BJ (cell line): ENCODE results near the gene INPP5E. TPM values are rescaled to one million over a fixed set of nuclear protein-coding genes. Genes with fewer than 3 reads are reported as not detected.

Experiments used
- CTCF ChIA-PET: fragments of 350-600 bp; formaldehyde crosslinking; extraction: SDS; loops from one replicate; lab custom pipeline; 2021; ENCODE audit warnings: antibody characterized with exemption, inconsistent platforms; lab: Yijun Ruan, JAX
- POLR2A ChIA-PET: fragments of 300-600 bp; sonication (Branson Sonifier 250); formaldehyde crosslinking; extraction: SDS; loops from one replicate; lab custom pipeline; 2021; ENCODE audit warnings: antibody characterized with exemption; lab: Charles Lee
- DNase-seq: peaks from one replicate; pipeline ENCODE4 v3.0.0-alpha.2; 2011; ENCODE audit warnings: low read depth
- H3K27me3 ChIP-seq: 2 replicates; pipeline ENCODE4 v1.6.0; 2011; ENCODE audit warnings: low read length; ENCODE audit not compliant: control insufficient read depth, insufficient read depth
- H3K36me3 ChIP-seq: 2 replicates; pipeline ENCODE4 v1.5.1; 2011; ENCODE audit warnings: low read length; ENCODE audit not compliant: control insufficient read depth, insufficient read depth
- H3K4me3 ChIP-seq: 2 replicates; pipeline ENCODE4 v1.5.1; 2011; ENCODE audit warnings: low read depth, mild to moderate bottlenecking, control low read depth, low read length
- polyA plus RNA-seq: library from polyadenylated mRNA; depleted of rRNA; stranded (reverse); fragments of >200 nt; gene quantifications from 2 replicates; pipeline ENCODE4 v1.2.3, GENCODE V29; 2011
- TF ChIP-seq, protein P1 (sequence below): IDR thresholded peaks from 2 replicates; pipeline ENCODE4 v1.5.1; 2011; ENCODE audit warnings: low read depth, mild to moderate bottlenecking, control low read depth, inconsistent platforms, low read length, moderate library complexity; ENCODE audit not compliant: insufficient read depth

Gene INPP5E
- polyA plus RNA-seq, 1 experiment = 5.6 TPM

- ChIA-PET CTCF (interaction anchor here (1.1 kb wide), 1 partner anchor 12 kb away, joined by 4 read pairs; no protein-coding TSS in a partner anchor), POLR2A (no interaction called here)
- no peak overlapping the region for H3K4me3 ChIP-seq
- no peak for DNase-seq
- TF ChIP-seq, protein P1, sequence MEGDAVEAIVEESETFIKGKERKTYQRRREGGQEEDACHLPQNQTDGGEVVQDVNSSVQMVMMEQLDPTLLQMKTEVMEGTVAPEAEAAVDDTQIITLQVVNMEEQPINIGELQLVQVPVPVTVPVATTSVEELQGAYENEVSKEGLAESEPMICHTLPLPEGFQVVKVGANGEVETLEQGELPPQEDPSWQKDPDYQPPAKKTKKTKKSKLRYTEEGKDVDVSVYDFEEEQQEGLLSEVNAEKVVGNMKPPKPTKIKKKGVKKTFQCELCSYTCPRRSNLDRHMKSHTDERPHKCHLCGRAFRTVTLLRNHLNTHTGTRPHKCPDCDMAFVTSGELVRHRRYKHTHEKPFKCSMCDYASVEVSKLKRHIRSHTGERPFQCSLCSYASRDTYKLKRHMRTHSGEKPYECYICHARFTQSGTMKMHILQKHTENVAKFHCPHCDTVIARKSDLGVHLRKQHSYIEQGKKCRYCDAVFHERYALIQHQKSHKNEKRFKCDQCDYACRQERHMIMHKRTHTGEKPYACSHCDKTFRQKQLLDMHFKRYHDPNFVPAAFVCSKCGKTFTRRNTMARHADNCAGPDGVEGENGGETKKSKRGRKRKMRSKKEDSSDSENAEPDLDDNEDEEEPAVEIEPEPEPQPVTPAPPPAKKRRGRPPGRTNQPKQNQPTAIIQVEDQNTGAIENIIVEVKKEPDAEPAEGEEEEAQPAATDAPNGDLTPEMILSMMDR = no peak
- H3K36me3 ChIP-seq = peaks cover 55% of the 10 kb centered on the region
- H3K27me3 ChIP-seq = no peaks in the 10 kb centered on the region
Measured at GRCh38 chr9:136453326-136453725, 13.7 kb upstream of the INPP5E start.

DNA sequence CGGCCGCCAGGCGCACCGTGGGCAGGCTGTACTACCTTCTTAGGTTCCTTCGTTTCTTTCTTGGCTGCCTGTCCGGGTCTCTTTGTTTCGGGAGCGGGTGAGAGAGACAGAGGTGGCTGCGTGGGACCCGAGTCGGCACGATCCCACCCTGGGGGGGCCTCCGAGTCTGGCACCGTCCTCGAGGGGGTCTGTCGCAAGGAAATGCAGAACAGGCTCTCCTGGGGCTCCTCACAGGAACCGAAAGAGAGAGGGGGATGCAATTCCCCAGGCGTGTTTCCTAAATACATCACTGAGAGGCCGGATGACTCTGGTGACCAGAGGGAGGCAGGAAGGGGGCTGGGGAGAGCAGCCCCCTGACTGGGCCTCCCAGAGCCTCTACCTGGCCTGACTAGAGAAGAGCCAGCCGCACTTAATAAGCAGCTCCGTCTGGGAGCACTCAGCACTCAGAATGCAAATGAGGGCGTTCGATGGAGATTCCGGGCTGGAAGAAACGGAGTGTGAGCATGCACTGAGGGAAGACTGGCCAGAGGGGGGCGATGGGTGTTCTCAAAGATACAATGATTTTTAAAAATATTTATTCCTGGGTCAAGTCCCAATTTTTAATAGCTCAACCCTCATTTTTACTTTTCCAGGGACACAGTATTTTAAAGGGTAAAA is 11.7 kb upstream of the INPP5E start:
- ChIA-PET CTCF (no interaction called here), POLR2A (no interaction called here)
- TF ChIP-seq, protein P1 = 0 out of 2 replicates have a peak, but pooled peaks have one; percentile 4
- DNase-seq = no peak
- peaks cover 55% of the 10 kb centered on the region for H3K36me3 ChIP-seq
- H3K4me3 ChIP-seq = no peak overlapping the region
- no peaks in the 10 kb centered on the region for H3K27me3 ChIP-seq

GRCh38 chr9:136448655-136449054 is 9.0 kb upstream of the INPP5E start:
- Histone ChIP-seq H3K4me3 (no peak overlapping the region), H3K36me3 (peaks cover 50% of the 10 kb centered on the region), H3K27me3 (no peaks in the 10 kb centered on the region)
- DNase-seq = no peak
- ChIA-PET CTCF (interaction anchor here (1.6 kb wide), 1 partner anchor 8 kb away, joined by 3 read pairs; no protein-coding TSS in a partner anchor), POLR2A (no interaction called here)
- TF ChIP-seq, protein P1 = no peak

DNA sequence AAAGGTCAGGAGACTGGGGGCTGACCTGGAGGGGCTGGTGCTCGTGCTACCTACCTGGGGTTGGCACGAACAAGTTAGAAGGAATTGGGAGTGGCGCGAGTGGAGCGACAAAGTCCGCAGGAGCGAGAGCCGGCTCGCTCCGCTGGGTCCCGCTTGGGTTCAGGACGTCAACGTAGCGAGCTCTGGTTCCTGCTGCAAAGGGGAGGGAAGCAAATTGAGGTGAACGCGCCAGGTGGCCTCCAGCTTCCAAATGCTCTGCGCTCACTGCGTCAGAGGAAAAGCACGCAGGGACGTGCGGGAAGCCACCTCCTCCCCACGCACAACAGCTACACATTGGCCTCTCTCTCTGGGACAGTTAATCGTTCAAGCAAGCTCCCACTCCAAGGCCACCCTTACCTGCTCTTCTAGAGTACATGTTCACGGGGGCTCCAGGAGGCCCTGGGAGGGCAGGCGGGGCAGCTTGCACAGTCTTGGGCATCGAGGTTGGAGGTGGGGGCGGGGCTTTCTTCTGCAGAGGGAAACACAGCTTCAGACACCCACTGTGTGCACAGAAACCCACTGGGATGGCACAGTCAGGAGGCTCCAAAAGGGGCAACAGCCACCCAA is 7.6 kb upstream of the INPP5E start:
- CTCF ChIA-PET = interaction anchor here (1.2 kb wide), 1 partner anchor 39 kb away, joined by 3 read pairs; no protein-coding TSS in a partner anchor

GRCh38 chr9:136445799-136446198 is 6.2 kb upstream of the INPP5E start:
- Histone ChIP-seq H3K4me3 (no peak overlapping the region), H3K36me3 (peaks cover 66% of the 10 kb centered on the region), H3K27me3 (no peaks in the 10 kb centered on the region)
- TF ChIP-seq, protein P1 = no peak
- no peak for DNase-seq
- ChIA-PET POLR2A (interaction anchor here (0.7 kb wide), 1 partner anchor 12 kb away, joined by 3 read pairs; no protein-coding TSS in a partner anchor), CTCF (interaction anchor here (1.1 kb wide), 1 partner anchor 12 kb away, joined by 3 read pairs; no protein-coding TSS in a partner anchor)

More for the DNA sequence above, 7.6 kb upstream of the INPP5E start:
- POLR2A ChIA-PET = no interaction called here
- Histone ChIP-seq H3K4me3 (no peak overlapping the region), H3K36me3 (peaks cover 58% of the 10 kb centered on the region), H3K27me3 (no peaks in the 10 kb centered on the region)
- TF ChIP-seq, protein P1 = no peak
- no peak for DNase-seq
